AG04449 (cell line): ENCODE results near the gene GBX2.

ENCODE experiments used
- CTCF ChIA-PET: fragments of 350-600 bp; formaldehyde crosslinking; extraction: SDS; loops from one replicate; lab custom pipeline; 2021; ENCODE audit warnings: antibody characterized with exemption; lab: Yijun Ruan, JAX
- POLR2A ChIA-PET: fragments of 400-600, 350-600 bp; formaldehyde crosslinking; extraction: SDS; loops from one replicate; lab custom pipeline; 2020; ENCODE audit warnings: antibody characterized with exemption, inconsistent platforms; lab: Yijun Ruan, JAX
- DNase-seq: peaks from one replicate; pipeline ENCODE4 v3.0.0-alpha.2; 2010; ENCODE audit warnings: low read depth, low spot score
- H3K4me3 ChIP-seq: 2 replicates; pipeline ENCODE4 v1.5.1; 2011; ENCODE audit warnings: low read depth, mild to moderate bottlenecking, control low read depth, low read length
- TF ChIP-seq, protein P1 (sequence below): IDR thresholded peaks from one replicate; pipeline ENCODE4 v1.5.1; 2011; ENCODE audit warnings: mild to moderate bottlenecking, moderate library complexity, low read length, control low read depth, inconsistent platforms; ENCODE audit not compliant: insufficient read depth; ENCODE audit errors: missing control alignments

The GBX2 gene

DNA sequence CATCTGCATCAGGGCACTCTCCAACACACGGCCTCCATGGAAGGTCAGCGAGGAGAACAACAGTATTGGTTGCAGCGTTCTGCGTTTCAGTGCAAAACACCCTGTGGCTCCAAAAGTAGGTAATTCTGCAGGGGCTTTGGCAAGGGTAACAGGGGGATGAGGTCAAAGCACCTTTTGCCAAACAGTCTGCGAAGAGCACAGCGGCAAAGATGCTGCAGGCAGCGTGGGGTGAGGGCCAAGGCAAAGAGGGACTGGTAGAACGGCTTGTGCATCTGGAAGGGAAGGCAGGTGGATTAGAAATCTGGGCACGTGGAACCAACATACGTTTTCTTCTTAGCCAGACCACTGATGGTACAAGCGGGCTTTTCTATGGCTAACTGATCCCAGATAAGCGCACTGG lies 26.6 kb upstream of the GBX2 start:
- no peak overlapping the region for H3K4me3 ChIP-seq
- no peak for DNase-seq
- ChIA-PET POLR2A (no interaction called here), CTCF (interaction anchor here (1.3 to 2.7 kb wide), 3 partner anchors 14 to 415 kb away, joined by 3 to 9 read pairs (median 4); no protein-coding TSS in a partner anchor)
- TF ChIP-seq, protein P1, sequence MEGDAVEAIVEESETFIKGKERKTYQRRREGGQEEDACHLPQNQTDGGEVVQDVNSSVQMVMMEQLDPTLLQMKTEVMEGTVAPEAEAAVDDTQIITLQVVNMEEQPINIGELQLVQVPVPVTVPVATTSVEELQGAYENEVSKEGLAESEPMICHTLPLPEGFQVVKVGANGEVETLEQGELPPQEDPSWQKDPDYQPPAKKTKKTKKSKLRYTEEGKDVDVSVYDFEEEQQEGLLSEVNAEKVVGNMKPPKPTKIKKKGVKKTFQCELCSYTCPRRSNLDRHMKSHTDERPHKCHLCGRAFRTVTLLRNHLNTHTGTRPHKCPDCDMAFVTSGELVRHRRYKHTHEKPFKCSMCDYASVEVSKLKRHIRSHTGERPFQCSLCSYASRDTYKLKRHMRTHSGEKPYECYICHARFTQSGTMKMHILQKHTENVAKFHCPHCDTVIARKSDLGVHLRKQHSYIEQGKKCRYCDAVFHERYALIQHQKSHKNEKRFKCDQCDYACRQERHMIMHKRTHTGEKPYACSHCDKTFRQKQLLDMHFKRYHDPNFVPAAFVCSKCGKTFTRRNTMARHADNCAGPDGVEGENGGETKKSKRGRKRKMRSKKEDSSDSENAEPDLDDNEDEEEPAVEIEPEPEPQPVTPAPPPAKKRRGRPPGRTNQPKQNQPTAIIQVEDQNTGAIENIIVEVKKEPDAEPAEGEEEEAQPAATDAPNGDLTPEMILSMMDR, result no peak

DNA sequence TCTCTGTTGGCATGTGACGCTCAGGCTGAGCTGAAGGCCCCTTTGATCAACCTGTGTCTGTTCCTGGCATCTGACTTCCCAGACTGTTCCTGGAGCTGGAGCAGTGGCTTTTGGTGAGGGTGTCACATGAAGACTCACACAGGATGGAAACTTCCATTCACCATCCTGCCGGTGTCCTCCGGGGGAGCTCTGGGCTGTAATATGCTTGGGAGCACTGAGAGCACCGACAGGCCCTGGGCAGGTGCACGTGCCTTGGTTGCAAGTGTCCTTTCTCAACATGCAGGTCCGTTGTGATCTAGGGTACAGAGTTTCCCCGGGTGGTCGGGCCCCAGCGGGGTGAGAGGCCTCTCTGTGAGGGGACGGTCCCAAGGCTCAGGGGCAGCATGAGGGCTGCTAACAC lies 24.8 kb upstream of the GBX2 start:
- CTCF ChIA-PET, result interaction anchor here (1.8 to 2.7 kb wide), 3 partner anchors 10 to 414 kb away, joined by 6 to 9 read pairs (median 6); no protein-coding TSS in a partner anchor

DNA sequence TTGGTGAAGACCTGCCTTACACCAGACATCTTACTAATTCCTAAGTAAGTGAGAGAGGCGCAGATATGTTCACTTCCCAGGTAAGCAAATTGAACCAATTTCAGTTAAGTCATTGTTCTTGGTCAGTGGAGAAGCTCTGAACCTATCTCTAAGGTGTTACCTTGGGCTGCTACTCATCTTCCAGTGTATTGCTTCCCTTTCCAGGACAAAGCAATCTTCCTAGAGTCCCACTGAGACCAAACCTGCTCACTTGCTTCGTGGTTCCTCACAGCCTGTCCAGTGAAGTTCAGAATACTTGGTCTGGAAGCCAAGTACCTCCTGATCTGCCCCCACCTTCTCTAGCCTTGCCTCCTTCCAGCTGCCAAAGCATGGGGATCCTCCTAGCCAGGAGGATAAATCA lies 22.5 kb upstream of the GBX2 start:
- ChIA-PET POLR2A (no interaction called here), CTCF (interaction anchor here (1.2 to 4.0 kb wide), 2 partner anchors 10 to 13 kb away, joined by 3 to 21 read pairs; no protein-coding TSS in a partner anchor)
- TF ChIP-seq, protein P1, result no peak
- no peak overlapping the region for H3K4me3 ChIP-seq
- DNase-seq, result no peak

More for the DNA sequence above, 24.8 kb upstream of the GBX2 start:
- DNase-seq, result no peak
- TF ChIP-seq, protein P1, result no peak
- POLR2A ChIA-PET, result no interaction called here
- no peak overlapping the region for H3K4me3 ChIP-seq

DNA sequence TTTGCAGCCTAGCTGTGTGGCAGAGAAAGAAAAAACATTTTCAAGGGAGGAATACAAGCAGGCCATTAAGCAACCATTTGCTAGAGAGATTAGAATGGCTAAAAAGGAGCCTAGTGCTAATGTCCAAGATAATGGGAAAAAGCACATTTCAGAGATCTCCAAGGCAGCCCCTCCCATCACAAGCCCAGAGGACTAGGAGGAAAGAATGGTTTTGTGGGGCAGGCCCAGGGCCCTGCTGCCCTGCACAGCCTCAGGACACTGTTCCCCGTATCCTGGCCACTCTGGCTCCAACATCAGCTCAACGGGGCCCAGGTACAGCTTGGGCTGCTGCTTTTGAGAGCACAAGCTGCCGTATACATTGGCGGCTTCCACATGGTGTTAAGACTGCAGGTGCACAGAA lies 16.5 kb upstream of the GBX2 start:
- no peak for DNase-seq
- ChIA-PET CTCF (interaction anchor here (8.5 to 12.0 kb wide), 2 partner anchors 406 to 419 kb away, joined by 82 to 429 read pairs; no protein-coding TSS in a partner anchor), POLR2A (no interaction called here)
- TF ChIP-seq, protein P1, result no peak
- no peak overlapping the region for H3K4me3 ChIP-seq

DNA sequence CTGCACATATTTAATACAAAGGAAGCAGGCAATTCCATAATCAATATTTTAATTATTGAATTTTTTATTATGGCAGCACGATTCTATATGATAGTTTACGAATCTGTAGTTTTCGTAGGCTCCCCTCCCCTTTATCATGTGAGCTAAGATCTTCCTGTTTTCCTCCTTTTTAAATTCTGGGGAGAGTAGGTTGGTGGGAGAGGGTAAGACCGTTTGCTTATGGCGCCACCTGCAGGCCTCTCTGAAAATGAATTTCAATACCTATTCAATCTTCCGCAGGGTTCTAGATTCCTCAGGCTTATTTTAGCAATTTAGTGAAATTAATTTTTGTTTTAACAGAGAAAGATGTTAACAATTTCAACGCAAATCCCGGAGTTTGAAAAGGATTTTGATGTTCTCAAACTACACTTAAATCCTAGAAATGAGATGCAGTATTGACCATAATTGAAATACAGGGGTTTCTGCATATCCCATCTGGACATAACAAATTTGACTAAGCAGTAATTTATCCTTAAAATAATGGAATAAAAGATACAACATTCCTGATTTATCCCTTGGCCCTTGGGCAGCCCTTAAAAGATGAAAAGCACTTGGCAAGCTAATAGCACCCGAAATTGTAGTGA lies 12.8 kb upstream of the GBX2 start:
- CTCF ChIA-PET, result interaction anchor here (0.6 to 12.0 kb wide), 34 partner anchors 9 to 586 kb away, joined by 3 to 429 read pairs (median 4); partner anchors contain the start of gene GBX2
- no peak for DNase-seq
- POLR2A ChIA-PET, result no interaction called here
- no peak overlapping the region for H3K4me3 ChIP-seq
- TF ChIP-seq, protein P1, result peak; percentile 59

DNA sequence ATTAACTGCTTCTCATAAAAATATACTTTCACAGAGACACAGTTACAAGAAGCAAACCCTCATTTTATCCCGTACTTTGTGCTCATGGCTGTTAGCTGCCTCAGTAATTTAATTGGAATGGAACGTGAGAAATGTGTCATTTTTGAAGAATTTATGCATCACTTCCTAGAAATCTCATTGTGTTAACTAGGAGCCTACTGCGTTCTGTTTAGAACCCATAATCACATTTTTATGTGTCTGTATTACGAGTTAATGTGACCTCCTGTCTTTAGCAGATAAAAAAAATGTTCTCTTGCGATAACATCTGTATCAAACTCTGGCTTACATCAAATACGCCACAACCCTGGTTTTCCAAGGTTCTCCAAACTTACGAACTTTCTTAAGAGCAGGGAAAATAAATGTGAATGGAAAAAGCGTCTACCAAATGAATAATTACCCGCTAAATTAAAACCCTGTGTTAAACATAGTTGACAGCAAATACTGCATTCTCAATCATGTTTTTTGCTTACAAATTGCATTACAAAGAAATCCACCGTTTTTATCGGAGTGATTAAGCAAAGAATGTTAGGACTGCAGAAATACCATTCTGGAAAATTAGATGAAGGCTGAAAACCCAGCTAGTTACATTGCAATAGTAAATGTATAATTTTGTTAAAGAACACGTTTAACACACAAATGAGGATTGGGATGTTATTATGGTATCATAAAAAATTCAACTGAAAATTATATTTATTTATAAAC lies 12.1 kb upstream of the GBX2 start:
- no peak for DNase-seq
- peak overlapping the region; percentile 40 for H3K4me3 ChIP-seq
- CTCF ChIA-PET, result interaction anchor here (0.6 to 12.0 kb wide), 36 partner anchors 8 to 585 kb away, joined by 3 to 429 read pairs (median 4); partner anchors contain the start of gene GBX2
- TF ChIP-seq, protein P1, result no peak
- POLR2A ChIA-PET, result no interaction called here
